Nephron progenitor cell (in vitro differentiated cells): Measurements from ENCODE around the gene RIMBP2.

ENCODE experiments used
- DNase-seq: peaks from one replicate; pipeline ENCODE4 v3.0.0; 2021
- H3K27ac Mint-ChIP-seq: 2 replicates; pipeline ENCODE4 v1.8.0; 2021; ENCODE audit warnings: mild to moderate bottlenecking, moderate library complexity, mixed read lengths
- H3K27me3 Mint-ChIP-seq: 2 replicates; pipeline ENCODE4 v1.8.0; 2021; ENCODE audit warnings: mild to moderate bottlenecking, low read depth, mixed read lengths; ENCODE audit not compliant: poor library complexity
- H3K36me3 Mint-ChIP-seq: 2 replicates; pipeline ENCODE4 v1.8.0; 2021; ENCODE audit warnings: low read depth, mixed read lengths
- H3K4me1 Mint-ChIP-seq: 2 replicates; pipeline ENCODE4 v1.8.0; 2021; ENCODE audit warnings: mixed read lengths
- H3K4me3 Mint-ChIP-seq: 2 replicates; pipeline ENCODE4 v1.8.0; 2021; ENCODE audit warnings: mild to moderate bottlenecking, moderate library complexity, mixed read lengths
- H3K9me3 Mint-ChIP-seq: 2 replicates; pipeline ENCODE4 v1.8.0; 2021; ENCODE audit warnings: mild to moderate bottlenecking, moderate library complexity, mixed read lengths
- CTCF ChIP-seq: fragments of 200-600 bp; sonication (generic); IDR thresholded peaks from 2 replicates; pipeline ENCODE4 v1.5.0; 2021; ENCODE audit warnings: antibody characterized with exemption

The RIMBP2 gene

GRCh38 chr12:130603396-130603965, 112.6 kb downstream of the RIMBP2 start:
- H3K27me3 Mint-ChIP-seq, result peaks cover 15% of the 10 kb centered on the region
- peaks cover 15% of the 10 kb centered on the region for H3K4me1 Mint-ChIP-seq
- H3K9me3 Mint-ChIP-seq, result peaks cover 5% of the 10 kb centered on the region
- H3K36me3 Mint-ChIP-seq, result no peaks in the 10 kb centered on the region
- no peak overlapping the region for H3K4me3 Mint-ChIP-seq
- TF ChIP-seq CTCF, result no peak
- no peak for DNase-seq
- no peak overlapping the region for H3K27ac Mint-ChIP-seq

- Mint-ChIP-seq H3K36me3 (no peaks in the 10 kb centered on the region), H3K27ac (no peak overlapping the region), H3K27me3 (peaks cover 14% of the 10 kb centered on the region), H3K9me3 (peaks cover 17% of the 10 kb centered on the region), H3K4me3 (no peak overlapping the region), H3K4me1 (peaks cover 11% of the 10 kb centered on the region)
- TF ChIP-seq CTCF, result no peak
- DNase-seq, result no peak
Observed at GRCh38 chr12:130602251-130602650, 113.8 kb downstream of the RIMBP2 start.

- Mint-ChIP-seq H3K27me3 (peaks cover 10% of the 10 kb centered on the region), H3K9me3 (peaks cover 17% of the 10 kb centered on the region), H3K36me3 (no peaks in the 10 kb centered on the region), H3K4me1 (peaks cover 7% of the 10 kb centered on the region), H3K4me3 (no peak overlapping the region), H3K27ac (no peak overlapping the region)
- no peak for DNase-seq
- TF ChIP-seq CTCF, result no peak
Observed at GRCh38 chr12:130601327-130601726, 114.8 kb downstream of the RIMBP2 start.

- Mint-ChIP-seq H3K27me3 (peaks cover 4% of the 10 kb centered on the region), H3K4me1 (no peaks in the 10 kb centered on the region), H3K27ac (no peak overlapping the region), H3K36me3 (no peaks in the 10 kb centered on the region), H3K4me3 (no peak overlapping the region), H3K9me3 (peaks cover 17% of the 10 kb centered on the region)
- no peak for TF ChIP-seq CTCF
- DNase-seq, result no peak
Observed at GRCh38 chr12:130596241-130596640, 119.9 kb downstream of the RIMBP2 start.

- H3K36me3 Mint-ChIP-seq, result no peaks in the 10 kb centered on the region
- H3K9me3 Mint-ChIP-seq, result peaks cover 15% of the 10 kb centered on the region
- no peak overlapping the region for H3K27ac Mint-ChIP-seq
- no peak for TF ChIP-seq CTCF
- no peak overlapping the region for H3K4me3 Mint-ChIP-seq
- H3K4me1 Mint-ChIP-seq, result no peaks in the 10 kb centered on the region
- H3K27me3 Mint-ChIP-seq, result peaks cover 7% of the 10 kb centered on the region
- no peak for DNase-seq
Observed at GRCh38 chr12:130595566-130595965, 120.5 kb downstream of the RIMBP2 start.

GRCh38 chr12:130593056-130593455, 123.0 kb downstream of the RIMBP2 start:
- H3K36me3 Mint-ChIP-seq, result no peaks in the 10 kb centered on the region
- TF ChIP-seq CTCF, result no peak
- no peak overlapping the region for H3K27ac Mint-ChIP-seq
- DNase-seq, result no peak
- H3K9me3 Mint-ChIP-seq, result peaks cover 16% of the 10 kb centered on the region
- peaks cover 4% of the 10 kb centered on the region for H3K4me1 Mint-ChIP-seq
- H3K4me3 Mint-ChIP-seq, result no peak overlapping the region
- H3K27me3 Mint-ChIP-seq, result peaks cover 16% of the 10 kb centered on the region
